Measurements from ENCODE around the gene TBX15. TPM values are rescaled to one million over a fixed set of nuclear protein-coding genes. Genes with fewer than 3 reads are reported as not detected.

The TBX15 gene
- total and polyA plus RNA-seq, 2 experiments from 2014 or later = 0.21 TPM; not detected in 1

Small RNA genes within 50 kb of the gene (small RNA-seq; reads per million reads assigned to genes)
- gene AL139420.2 (ENCODE audit: low replicate concordance) = not detected

Other genes starting within 250 kb of the TBX15 start
- 12.6 and 14.3 TPM in 2 replicates for gene WARS2, start 152.3 kb upstream of the TBX15 start, total RNA-seq (2014; rRNA removed; shearing (Covaris generic))
- gene WARS2, start 152.3 kb upstream of the TBX15 start, polyA plus RNA-seq (2016; fragmentation: Nextera tagmentation; extraction: Ambion mirVana) = 5.7 and 6.4 TPM in 2 replicates

Measured in GM23338 (cell line).